Inflammatory macrophage (primary cell): ENCODE measurements around the gene NR1H2.

Source experiments
- DNase-seq, 2 donors: peaks; one replicate each; pipeline ENCODE4 v3.0.0-alpha.2; 2020 to 2022

The NR1H2 gene

GRCh38 chr19:50427318-50427925 is 51.2 kb downstream of the NR1H2 start:
- DNase-seq = no peak

GRCh38 chr19:50427997-50428425 is 51.8 kb downstream of the NR1H2 start:
- peak; percentile 92 to 97 for DNase-seq

GRCh38 chr19:50428772-50429463 is 52.7 kb downstream of the NR1H2 start:
- DNase-seq = no peak

- no peak for DNase-seq
Measured at GRCh38 chr19:50430888-50431342, 54.7 kb downstream of the NR1H2 start.

- DNase-seq = peak; percentile 83 to 85
Measured at GRCh38 chr19:50431343-50432220, 55.3 kb downstream of the NR1H2 start.

GRCh38 chr19:50432221-50433028 is 56.2 kb downstream of the NR1H2 start, which contains the start of gene MYBPC2:
Gene MYBPC2, plus strand, starts transcription at chr19:50432892. Its CDS starts 62 bp downstream, at chr19:50432954.
- DNase-seq = no peak
